IPS-18c (cell line): ENCODE results near the gene APC2.
"Not testable (repeated sequence)": the region's sequence is repeated elsewhere in the genome, so short reads cannot be mapped to it uniquely, and the experiment has no call there.

Experiments used
- H3K4me3 ChIP-seq: 2 replicates; pipeline ENCODE4 v1.7.0; 2013; ENCODE audit warnings: low read depth, mild to moderate bottlenecking, low read length, moderate library complexity; ENCODE audit not compliant: insufficient read depth
- H3K9me3 ChIP-seq: one replicate; pipeline ENCODE4 v1.6.1; 2013; ENCODE audit warnings: mild to moderate bottlenecking, low read length, moderate library complexity; ENCODE audit not compliant: control insufficient read depth, insufficient read depth

The APC2 gene

DNA sequence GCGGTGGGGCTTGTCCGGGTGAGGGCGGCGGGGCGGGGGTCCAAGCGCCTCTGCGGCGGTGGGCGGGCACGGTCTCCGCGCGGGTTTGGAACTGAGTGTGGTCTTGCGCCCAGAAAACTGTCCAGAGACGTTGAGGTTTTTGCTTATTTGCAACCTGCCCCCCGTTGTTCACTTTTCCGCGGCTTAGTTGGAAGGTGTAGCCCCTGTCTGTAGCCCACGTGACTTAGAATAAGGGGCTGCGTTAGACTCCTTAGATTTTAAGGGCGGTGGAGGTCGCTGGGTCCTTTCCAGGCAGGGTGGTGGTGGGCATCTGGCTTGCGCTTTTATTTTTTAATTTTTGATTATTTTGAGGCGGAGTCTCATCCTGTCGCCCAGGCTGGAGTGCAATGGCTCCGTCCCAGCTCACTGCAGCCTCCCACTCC lies 11.0 kb upstream of the APC2 start:
- peak overlapping the region; percentile 91 for H3K4me3 ChIP-seq
- no peaks in the 10 kb centered on the region for H3K9me3 ChIP-seq

DNA sequence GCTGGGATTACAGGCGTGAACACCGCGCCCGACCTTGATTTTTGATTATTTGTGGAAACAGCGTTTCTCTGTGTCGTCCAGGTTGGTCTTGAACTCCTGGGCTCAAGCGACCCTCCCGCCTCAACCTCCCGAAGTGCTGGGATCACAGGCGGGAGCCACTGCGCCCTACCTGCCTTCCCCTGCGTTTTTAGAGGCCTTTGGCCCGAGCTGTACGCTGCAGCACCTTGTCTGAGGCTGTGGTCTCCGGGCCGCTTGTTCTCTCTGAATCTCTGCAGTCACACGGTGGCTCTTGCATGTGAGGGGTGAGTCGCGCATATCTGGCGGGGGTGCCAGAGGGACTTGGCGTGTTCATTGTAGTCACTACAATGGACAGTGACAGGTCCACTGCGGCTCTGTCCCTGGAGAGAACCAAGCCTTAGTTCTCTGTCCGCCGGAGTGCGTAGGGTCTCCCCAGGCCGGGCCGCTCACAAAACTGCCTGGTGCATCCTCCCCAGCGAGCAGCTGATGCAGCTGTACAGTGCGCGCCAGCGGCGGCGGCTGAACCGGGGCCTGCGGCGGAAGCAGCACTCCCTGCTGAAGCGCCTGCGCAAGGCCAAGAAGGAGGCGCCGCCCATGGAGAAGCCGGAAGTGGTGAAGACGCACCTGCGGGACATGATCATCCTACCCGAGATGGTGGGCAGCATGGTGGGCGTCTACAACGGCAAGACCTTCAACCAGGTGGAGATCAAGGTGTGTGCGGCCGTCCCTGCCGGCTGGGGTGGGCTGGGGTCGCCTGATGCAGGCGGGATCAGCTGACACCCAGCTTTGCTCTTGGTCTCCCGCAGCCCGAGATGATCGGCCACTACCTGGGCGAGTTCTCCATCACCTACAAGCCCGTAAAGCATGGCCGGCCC lies 10.2 kb upstream of the APC2 start:
- peak overlapping the region; percentile 91 for H3K4me3 ChIP-seq
- H3K9me3 ChIP-seq: not testable (repeated sequence)

DNA sequence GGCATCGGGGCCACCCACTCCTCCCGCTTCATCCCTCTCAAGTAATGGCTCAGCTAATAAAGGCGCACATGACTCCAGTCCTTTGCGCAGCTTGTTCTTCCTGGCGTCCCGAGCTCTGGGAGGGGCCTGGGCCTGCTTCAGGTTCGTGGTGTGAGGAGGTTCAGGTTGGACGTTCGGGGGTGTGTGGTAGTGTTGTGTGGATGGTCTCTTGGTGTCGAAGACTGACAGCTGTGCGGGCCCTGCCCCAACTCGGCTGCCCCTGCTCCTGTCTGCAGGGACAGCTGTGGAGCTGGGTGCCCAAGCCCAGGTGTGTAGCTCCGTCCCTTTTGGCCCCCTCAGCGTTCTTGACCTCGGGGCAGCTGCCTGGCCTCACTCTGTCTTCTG lies 9.5 kb upstream of the APC2 start:
- H3K9me3 ChIP-seq: no peaks in the 10 kb centered on the region

DNA sequence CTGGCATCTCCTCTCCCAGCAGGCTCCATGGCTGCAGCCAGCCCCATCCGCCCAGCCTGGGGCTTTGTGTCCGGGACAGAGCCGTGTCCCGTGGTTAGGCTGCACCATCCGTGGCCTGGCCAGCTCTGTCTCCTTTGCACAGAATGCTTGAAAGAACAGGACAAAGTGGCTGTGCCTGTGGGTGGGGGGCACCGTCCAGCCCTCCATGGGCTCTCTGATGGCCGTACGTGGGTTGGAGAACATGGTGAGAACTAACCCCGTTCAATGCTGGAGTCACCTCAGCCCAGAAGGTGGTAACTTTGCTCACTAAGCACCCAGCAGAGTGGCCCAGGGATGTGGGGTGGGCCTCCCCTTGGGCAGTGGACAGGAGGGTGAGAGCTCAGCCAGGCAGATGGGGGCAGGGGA lies 8.9 kb upstream of the APC2 start:
- Histone ChIP-seq H3K4me3 (no peak overlapping the region), H3K9me3 (peaks cover 2% of the 10 kb centered on the region)

More for the DNA sequence above, 9.5 kb upstream of the APC2 start:
- H3K4me3 ChIP-seq: no peak overlapping the region

DNA sequence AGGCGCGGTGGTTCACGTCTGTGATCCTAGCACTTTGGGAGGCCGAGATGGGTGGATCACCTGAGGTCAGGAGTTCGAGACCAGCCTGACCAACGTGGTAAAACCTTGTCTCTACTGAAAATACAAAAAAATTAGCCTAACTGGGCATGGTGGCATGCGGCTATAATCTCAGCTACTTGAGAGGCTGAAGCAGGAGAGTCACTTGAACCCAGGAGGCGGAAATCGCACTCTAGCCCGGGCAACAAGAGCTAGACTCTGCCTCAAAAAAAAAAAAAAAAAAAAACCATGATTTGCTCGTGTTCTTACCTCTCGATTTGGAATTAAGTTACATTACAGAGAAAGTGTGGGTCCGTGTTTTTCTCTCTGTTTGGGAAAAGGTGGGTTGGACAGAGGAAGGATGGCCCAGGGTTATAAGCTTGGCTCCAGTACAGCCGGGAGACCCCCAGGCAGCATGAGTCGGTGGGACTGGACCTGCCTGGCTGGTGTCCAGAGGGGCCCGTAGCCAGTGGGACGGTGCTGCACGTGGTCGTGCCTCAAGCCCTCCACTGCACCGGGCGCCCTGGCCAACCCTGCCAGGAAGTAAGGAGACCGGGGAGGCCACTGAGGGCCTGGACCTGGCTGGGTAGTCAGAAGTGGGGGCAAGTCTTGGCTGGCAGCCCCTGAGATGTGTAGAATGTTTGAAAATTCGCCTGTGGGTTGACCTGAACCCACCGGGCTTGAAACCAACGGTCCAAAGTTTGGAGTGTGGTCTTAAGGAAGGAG lies 8.1 kb upstream of the APC2 start:
- peaks cover 2% of the 10 kb centered on the region for H3K9me3 ChIP-seq
- H3K4me3 ChIP-seq: no peak overlapping the region

DNA sequence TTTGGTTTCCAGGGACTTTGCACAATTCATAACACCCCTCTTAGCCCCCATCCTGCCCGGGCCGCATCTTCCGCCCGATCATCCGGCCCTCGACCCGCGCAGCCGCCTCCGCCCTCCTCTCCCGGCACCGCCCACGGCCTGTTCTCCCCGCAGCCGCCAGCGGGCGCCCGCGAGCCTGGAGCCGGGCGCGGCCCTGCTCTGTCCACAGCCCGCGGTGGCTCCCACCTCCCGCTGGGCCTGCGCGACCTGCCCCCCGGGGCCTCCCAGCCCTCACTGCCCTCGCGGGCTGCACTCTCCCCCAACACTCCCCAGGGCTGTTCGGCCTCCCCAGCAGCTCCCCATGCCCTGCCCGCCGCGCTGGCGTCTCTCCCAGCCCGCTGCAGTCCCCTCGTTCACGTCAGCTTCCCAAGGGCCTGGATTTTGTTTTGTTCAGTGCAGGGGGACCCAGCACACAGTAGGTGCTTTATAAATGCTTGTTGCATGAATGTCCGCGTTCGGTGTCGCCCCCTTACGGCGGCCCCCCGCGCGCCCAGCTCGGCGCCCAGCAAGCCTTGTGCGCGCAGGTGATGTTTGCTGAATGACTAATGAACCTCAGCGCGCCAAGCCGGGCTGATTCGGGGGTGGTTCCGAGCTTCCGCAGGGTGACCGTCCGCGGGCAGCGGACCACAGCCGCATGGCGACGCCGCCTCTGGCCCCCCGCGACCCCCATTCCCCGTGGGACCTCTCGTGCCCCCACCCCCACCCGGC lies 4.6 kb upstream of the APC2 start:
- Histone ChIP-seq H3K4me3 (peak overlapping the region; percentile 53), H3K9me3 (peaks cover 2% of the 10 kb centered on the region)

DNA sequence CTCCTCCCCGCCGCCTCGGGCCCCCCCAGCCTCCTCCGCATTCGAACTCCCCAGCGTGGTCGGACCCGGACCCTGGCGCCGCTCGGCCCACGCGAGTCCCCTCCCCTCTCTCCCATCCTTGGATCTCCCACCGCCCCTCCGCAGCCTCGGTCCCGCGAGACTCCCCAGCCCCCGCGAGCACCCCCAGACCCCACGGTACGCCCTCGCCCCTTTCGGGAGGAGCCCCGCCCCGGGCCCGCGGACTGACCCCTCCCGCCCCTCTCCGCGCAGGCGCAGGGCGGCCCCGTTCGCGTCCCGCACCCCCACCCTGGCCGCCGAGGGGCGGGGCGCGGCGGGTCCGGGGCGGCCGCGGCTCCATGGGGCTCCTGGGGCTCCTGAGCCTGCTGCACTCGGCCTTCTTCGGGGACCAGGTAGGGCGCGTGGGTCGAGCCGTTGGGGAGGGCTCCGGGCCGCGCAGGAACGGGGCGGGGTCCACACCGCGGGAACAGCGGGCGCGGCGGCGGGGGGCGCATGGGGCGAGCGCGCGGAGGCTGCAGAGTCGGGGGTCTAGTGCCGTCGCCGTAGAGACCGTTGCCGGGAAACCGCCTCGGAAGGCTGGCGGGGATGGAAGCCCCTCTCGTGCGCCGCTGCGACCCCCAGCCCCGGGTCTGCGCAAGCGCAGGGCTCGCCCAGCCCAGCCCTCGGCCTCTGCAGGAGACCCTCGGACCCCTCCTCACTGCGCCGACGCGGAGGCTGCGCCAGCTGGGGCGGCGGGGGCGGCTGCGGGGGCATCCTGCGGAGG lies 3.8 kb upstream of the APC2 start:
- Histone ChIP-seq H3K9me3 (peaks cover 2% of the 10 kb centered on the region), H3K4me3 (peak overlapping the region; percentile 52)

DNA sequence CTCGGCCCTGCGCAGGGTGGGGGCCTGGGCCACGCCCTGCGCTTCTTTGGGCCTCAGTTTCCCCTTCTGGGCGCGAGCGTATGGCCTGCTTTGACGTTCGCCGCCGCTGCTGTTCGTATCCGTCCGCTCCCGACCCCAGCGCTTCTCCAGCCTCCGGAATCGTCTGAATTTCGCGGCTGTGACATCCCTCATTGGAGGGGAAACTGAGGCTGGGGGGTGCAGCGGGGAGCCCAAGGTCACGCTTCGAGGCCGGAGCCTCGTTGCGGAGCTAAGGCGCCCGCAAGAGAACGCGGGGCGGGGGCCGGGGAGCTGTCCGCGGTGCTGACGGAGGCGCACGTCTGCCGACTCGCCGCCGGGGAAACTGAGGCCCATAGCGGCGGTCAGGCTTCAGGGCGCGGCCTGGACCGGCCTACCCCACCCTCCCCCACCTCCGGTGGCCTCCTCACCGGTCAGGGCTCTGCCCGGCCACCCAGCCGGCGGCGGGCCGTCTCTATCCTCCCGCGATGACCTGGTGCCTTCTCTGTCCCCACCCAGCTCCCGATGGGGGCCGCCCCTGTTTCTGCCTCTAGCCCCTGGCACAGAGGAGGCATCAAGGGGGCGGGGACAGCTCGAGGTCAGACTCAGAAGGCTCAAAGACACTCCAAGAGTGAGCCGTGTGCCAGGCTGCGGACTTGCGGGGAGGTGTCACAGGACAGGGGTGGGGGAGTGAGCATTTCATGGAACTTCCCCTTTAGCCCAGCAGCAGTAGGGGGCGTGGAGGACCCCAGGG lies 3.0 kb upstream of the APC2 start:
- Histone ChIP-seq H3K4me3 (peak overlapping the region; percentile 52; the same call in 1 of the 2 replicates), H3K9me3 (peaks cover 2% of the 10 kb centered on the region)

DNA sequence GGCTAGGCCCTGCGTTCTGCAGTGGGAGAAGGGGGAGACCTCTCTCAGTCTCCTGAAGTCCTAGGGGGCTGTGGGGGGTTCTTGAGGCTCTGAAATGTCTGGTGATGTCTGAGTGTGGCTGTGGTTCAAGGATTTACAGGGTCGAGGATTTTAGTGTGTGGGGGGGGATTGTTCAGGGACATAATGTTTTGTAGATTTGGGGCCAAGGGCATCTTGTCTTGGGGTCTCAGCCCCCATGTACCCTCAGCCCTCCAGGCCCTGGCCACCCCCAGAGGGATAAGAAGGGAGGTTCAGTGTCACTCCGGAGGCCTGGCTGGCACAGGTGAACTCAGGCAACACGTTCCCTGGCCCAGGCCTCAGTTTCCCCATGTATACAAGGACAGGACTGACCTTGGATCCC lies 2.4 kb upstream of the APC2 start:
- Histone ChIP-seq H3K4me3 (no peak overlapping the region), H3K9me3 (peaks cover 2% of the 10 kb centered on the region)

DNA sequence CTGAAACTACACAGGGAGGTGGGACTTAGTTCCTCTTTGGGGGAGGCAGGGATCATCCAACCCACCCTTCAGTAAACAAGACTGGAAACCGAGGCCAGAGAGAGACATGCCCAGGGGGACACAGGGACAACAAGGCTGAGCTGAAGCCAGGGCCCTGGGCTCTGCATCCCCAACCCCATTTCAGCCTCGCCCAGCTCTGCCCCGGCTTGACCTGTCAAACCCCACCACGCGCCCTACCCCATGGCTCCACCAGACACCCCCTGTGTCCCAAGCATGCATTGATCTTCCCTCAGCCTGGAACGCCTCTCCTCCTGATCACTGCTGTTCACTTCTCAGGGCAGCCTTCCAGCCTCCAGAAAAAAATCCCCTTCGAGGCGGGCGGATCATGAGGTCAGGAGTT lies 2.0 kb upstream of the APC2 start:
- Histone ChIP-seq H3K9me3 (peaks cover 2% of the 10 kb centered on the region), H3K4me3 (no peak overlapping the region)

DNA sequence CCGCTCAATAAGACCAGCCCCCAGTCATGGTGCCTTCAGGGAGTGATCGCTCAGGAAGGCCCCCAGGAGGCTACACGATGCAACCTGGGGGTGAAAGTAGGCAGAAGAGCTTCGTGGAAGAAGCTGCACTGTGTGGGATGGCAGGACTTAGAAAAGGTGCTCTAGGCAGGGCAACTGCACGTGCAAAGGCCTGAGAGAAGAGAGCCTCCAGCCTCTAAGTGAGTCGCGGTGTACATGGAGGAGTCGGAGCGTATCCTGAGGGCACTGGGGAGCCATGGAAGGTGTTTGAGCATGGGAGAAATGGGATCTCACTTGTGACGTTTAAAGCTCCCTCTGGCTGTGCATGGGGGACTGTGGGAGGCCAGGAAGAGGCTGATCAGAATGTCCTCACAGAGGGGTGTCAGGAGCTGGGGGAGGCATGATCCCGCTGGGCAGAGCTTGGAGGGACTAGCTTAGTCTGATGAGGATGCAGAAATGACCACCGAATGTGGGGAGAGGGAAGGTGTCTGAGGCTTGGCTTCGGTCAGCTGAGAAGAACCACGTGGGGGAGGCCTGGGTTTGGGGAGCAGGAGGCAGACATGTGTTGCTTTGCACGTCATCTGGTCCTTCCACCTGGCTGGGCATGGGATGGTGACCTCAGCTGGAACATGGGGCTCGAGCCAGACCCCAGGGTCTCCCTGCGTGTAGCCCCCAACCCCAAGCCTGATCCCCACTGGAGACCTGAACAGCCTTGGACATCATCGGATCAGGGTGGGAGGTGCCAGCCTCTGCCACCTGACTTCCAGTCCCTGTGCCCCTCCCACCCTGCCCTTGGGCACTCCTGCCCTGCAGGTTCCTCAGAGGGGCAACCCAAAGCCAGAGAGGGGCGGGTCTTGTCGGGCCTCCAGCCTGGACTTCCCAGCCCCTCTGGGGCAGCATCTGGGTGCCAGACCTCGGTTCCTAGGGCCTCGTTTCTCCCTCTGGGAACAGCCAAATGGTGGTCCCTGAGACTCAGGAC lies 1.1 kb downstream of the APC2 start:
- peaks cover 2% of the 10 kb centered on the region for H3K9me3 ChIP-seq
- no peak overlapping the region for H3K4me3 ChIP-seq

DNA sequence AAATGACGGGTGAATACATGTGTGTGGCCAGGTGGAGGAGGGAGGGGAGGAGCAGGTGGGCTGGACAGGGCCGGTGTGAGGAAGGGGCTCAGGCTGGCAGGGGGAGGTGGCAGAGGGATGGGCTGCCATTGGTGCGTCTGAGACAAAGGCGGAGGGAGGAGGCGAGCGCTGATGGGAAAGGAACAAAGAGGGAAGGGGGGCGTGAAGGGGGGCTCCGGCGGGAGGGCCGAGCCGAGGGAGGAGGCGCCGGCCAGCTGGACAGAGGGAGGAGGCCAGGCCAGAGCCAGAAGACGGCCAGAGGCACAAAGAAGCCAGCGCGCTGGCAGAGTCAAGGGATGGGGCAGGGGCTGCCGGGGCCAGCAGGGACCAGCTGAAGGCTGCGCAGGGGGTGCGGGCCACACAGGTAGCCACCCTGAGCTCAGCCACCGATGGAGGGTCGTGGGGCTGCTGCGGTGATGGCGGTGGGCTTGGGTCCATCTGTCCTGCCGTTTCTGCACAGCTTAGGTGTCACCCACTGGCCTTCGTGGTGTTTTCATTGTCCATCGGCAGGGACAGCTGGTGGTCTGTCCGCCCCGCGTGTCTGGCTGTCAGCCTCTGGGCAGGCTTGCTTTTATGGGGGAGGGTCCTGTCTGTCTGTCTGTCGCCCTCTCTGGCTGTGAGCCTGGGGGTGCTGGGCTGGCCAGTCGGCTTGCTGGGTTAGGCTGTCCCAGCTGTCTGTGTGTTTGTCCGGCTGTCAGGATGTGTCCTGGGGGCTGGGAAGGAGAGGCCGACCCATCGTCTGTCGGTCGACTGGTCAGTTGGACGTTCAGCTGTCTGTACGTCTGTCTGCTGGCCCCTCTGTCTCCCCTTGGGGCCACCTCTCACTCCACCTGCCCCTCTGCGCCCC lies 2.2 kb downstream of the APC2 start:
- no peak overlapping the region for H3K4me3 ChIP-seq
- peaks cover 2% of the 10 kb centered on the region for H3K9me3 ChIP-seq

DNA sequence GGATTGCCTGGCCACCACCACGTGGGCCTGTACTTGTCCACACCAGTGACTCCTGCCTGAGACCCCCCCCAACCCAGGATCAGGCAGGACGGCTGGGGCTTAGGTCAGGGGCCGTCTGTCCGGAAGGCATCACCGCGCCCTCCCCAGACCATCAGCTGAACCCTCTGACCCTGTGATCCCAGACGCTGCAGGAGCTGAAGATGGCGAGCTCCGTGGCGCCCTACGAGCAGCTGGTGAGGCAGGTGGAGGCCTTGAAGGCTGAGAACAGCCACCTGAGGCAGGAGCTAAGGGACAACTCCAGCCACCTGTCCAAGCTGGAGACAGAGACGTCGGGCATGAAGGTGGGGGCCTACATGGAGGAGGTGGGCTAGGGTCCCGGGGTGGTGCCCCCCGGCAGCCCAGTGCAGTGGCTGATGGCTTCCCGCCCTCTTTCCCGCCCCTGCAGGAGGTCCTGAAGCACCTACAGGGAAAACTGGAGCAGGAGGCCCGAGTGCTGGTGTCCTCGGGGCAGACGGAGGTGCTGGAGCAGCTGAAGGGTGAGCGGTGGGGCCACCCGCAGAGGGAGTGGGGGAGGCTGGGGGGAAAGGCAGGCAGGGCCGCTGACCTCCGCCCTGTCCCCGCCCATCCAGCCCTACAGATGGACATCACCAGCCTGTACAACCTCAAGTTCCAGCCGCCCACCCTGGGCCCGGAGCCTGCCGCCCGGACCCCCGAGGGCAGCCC lies 3.0 kb downstream of the APC2 start:
- H3K9me3 ChIP-seq: peaks cover 2% of the 10 kb centered on the region
- H3K4me3 ChIP-seq: no peak overlapping the region
